GM12878 (cell line): ENCODE results near the gene NBPF3. TPM values are rescaled to one million over a fixed set of nuclear protein-coding genes. Genes with fewer than 3 reads are reported as not detected.
A peak's percentile ranks its signal among the peaks of the same experiment; 100 is the strongest.

Source experiments
- ATAC-seq: fragments of 200-7000 bp; cut with Tn5 transposase; 3 replicates; pipeline ENCODE4 v1.9.1; 2020; ENCODE audit warnings: mild to moderate bottlenecking, moderate library complexity
- BruUV-seq: library from RNA; stranded (reverse); fragments of 400-500 nt; replicated peaks from 2 replicates; lab custom pipeline; 2021; lab: Mats Ljungman, UMichigan
- CTCF ChIA-PET: fragments of 300-600 bp; sonication (Branson Sonifier 250); formaldehyde crosslinking; extraction: SDS; loops from one replicate; lab custom pipeline; 2021; ENCODE audit warnings: inconsistent platforms; lab: Yijun Ruan, JAX
- POLR2A ChIA-PET: fragments of 350-600 bp; formaldehyde crosslinking; extraction: SDS; loops from one replicate; lab custom pipeline; 2021; ENCODE audit warnings: inconsistent platforms; lab: Charles Lee
- RAD21 ChIA-PET: fragments of 300-600 bp; sonication (Branson Sonifier 250); formaldehyde crosslinking; loops from one replicate; lab custom pipeline; 2023; ENCODE audit warnings: antibody characterized with exemption; ENCODE audit not compliant: unreplicated experiment; lab: Charles Lee
- SMC1A ChIA-PET: fragments of 300-600 bp; sonication (Branson Sonifier 250); formaldehyde crosslinking; loops from one replicate; lab custom pipeline; 2023; ENCODE audit not compliant: unreplicated experiment, uncharacterized antibody; lab: Charles Lee
- DNase-seq: peaks from one replicate; pipeline ENCODE4 v3.0.0-alpha.2; 2011; ENCODE audit warnings: low read depth, low spot score
- FAIRE-seq: peaks from 3 replicates; lab custom pipeline; 2011; peaks lifted over from hg19 to GRCh38; lab: Jason Lieb, UNC
- H2AFZ ChIP-seq: 2 replicates; pipeline ENCODE4 v1.6.0; 2011; ENCODE audit warnings: low read depth, low read length, control low read depth; ENCODE audit not compliant: control insufficient read depth
- H3K27ac ChIP-seq: 2 replicates; pipeline ENCODE4 v1.5.1; 2011; ENCODE audit warnings: control low read depth; ENCODE audit not compliant: control insufficient read depth, insufficient read depth
- H3K27me3 ChIP-seq, 2 experiments: replicated peaks in 1 of 2; 2 replicates each; pipeline versions ENCODE4 v1.6.0 to v1.6.1; 2011; ENCODE audit warnings: low read length in 1 of 2; ENCODE audit not compliant: control insufficient read depth in 2 of 2, insufficient read depth in 2 of 2
- H3K36me3 ChIP-seq, 2 experiments: 2 replicates each; pipeline ENCODE4 v1.5.1; 2011; ENCODE audit warnings: low read length in 1 of 2; ENCODE audit not compliant: control insufficient read depth in 2 of 2, insufficient read depth in 2 of 2
- H3K4me1 ChIP-seq: 2 replicates; pipeline ENCODE4 v1.6.1; 2011; ENCODE audit warnings: mild to moderate bottlenecking, low read length, moderate library complexity, mixed read lengths; ENCODE audit not compliant: control insufficient read depth, insufficient read depth
- H3K4me2 ChIP-seq: 2 replicates; pipeline ENCODE4 v1.6.0; 2011; ENCODE audit warnings: control low read depth; ENCODE audit not compliant: control insufficient read depth, insufficient read depth
- H3K4me3 ChIP-seq: fragments of 200-600 bp; sonication (generic); 2 replicates; pipeline ENCODE4 v1.5.1; 2016
- H3K79me2 ChIP-seq: 2 replicates; pipeline ENCODE4 v1.6.0; 2011; ENCODE audit warnings: low read length; ENCODE audit not compliant: control insufficient read depth, insufficient read depth
- H3K9ac ChIP-seq: 2 replicates; pipeline ENCODE4 v1.8.0; 2011; ENCODE audit warnings: low read length, control low read depth, mixed read lengths; ENCODE audit not compliant: control insufficient read depth, insufficient read depth
- H3K9me3 ChIP-seq: replicated peaks from 3 replicates; pipeline ENCODE4 v1.5.1; 2011; ENCODE audit warnings: mild to moderate bottlenecking, low read length; ENCODE audit not compliant: control insufficient read depth, insufficient read depth
- H4K20me1 ChIP-seq: 2 replicates; pipeline ENCODE4 v1.6.0; 2011; ENCODE audit not compliant: control insufficient read depth, insufficient read depth
- CREM ChIP-seq: IDR thresholded peaks from 2 replicates; pipeline ENCODE4 v1.6.1; 2014; ENCODE audit warnings: antibody characterized with exemption, low read depth
- HDAC6 ChIP-seq: fragments of 200-600 bp; sonication (generic); IDR thresholded peaks from one replicate; pipeline ENCODE4 v1.8.0; 2017; ENCODE audit warnings: antibody characterized with exemption; ENCODE audit not compliant: unreplicated experiment
- NR2C2 ChIP-seq: IDR thresholded peaks from 2 replicates; pipeline ENCODE4 v1.6.1; 2011; ENCODE audit warnings: borderline replicate concordance, low read depth; ENCODE audit not compliant: control insufficient read depth, insufficient read length
- PKNOX1 ChIP-seq: fragments of 450-650 bp; IDR thresholded peaks from 2 replicates; pipeline ENCODE4 v1.6.1; 2016; ENCODE audit warnings: mild to moderate bottlenecking
- ZNF687 ChIP-seq: fragments of 450-650 bp; IDR thresholded peaks from 2 replicates; pipeline ENCODE4 v1.6.1; 2017; ENCODE audit warnings: mild to moderate bottlenecking, moderate library complexity
- WGBS: methylation state at CpG from one replicate; pipeline ENCODE4 v1.1.6; 2016; ENCODE audit warnings: low lambda C conversion rate; ENCODE audit not compliant: insufficient replicate concordance, insufficient coverage; ENCODE audit errors: missing lambda C conversion rate; 5-methylcytosine and 5-hydroxymethylcytosine counted together
- in situ Hi-C: fragments of 300-500 bp; cut with MboI; formaldehyde crosslinking; loops from 9 replicates; pipeline ENCODE4 v1.14.3; 2018; ENCODE audit warnings: mixed read lengths
- intact Hi-C: fragments of 100-400 bp; cut with micrococcal nuclease; formaldehyde crosslinking; loops from one replicate; pipeline ENCODE4 v1.14.2; 2022; ENCODE audit not compliant: unreplicated experiment
- polyA plus RNA-seq, 11 experiments: library from polyadenylated mRNA; depleted of rRNA in 4 of 11; unstranded in 6 of 11; stranded (reverse) in 5 of 11; fragments of >200 nt; fragmentation: Nextera tagmentation in 4 of 11; fragmentation: Illumina TruSeq in 1 of 11; extraction: Ambion mirVana in 4 of 11; extraction: Trizol in 1 of 11; gene quantifications; 1 replicate in 1 of 11; 2 replicates in 10 of 11; pipeline versions ENCODE4 v1.2.1 to v1.2.3, GENCODE V29; 2011 to 2016; ENCODE audit warnings: inconsistent platforms in 2 of 11, missing spikeins in 2 of 11, low read depth in 1 of 11
- total RNA-seq, 4 experiments: library from RNA; depleted of rRNA in 3 of 4; stranded (reverse); fragments of >200 nt in 3 of 4; fragmentation: Illumina TruSeq in 1 of 4; extraction: Trizol in 1 of 4; gene quantifications; 2 replicates each; pipeline versions ENCODE4 v1.2.1 to v1.2.3, GENCODE V29; 2013 to 2021
- TF ChIP-seq, protein P1 (sequence below): fragments of 450-650 bp; IDR thresholded peaks from 2 replicates; pipeline ENCODE4 v1.6.1; 2018; ENCODE audit warnings: borderline replicate concordance, mild to moderate bottlenecking; ENCODE audit not compliant: partially characterized antibody
- TF ChIP-seq, protein P2 (sequence below): fragments of 450-650 bp; conservative IDR thresholded peaks from 2 replicates; pipeline ENCODE4 v1.6.1; 2017; ENCODE audit warnings: mild to moderate bottlenecking, moderate library complexity

Gene NBPF3
- total and polyA plus RNA-seq, 10 of the 15 experiments (the other 5 are each of a cell fraction or from before 2014, with no cell fraction given) = 0.56 to 4.4 (median 2.7) TPM

DNA sequence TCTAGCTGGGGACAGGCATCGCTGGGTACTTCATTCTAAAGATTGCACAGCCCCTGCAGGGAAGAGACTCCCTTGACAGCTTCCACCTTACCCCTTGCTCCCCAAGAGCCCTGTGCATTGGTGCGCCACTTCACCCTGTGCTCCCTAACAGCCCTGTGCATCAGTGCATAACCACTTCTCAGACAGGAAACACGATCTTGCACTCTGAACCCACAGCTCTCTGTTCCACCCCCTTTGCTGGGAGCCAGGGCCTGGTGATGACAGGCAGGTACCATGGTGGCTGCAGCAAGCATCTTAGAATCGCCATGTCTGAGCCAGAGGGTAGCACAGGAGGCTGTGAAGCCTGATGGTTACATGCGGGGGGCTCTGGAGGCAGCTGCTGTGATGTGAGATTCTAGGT lies 74.3 kb downstream of the NBPF3 start (continued):
- TF ChIP-seq NR2C2 (no peak), CREM (no peak), PKNOX1 (peak; percentile 72)

DNA sequence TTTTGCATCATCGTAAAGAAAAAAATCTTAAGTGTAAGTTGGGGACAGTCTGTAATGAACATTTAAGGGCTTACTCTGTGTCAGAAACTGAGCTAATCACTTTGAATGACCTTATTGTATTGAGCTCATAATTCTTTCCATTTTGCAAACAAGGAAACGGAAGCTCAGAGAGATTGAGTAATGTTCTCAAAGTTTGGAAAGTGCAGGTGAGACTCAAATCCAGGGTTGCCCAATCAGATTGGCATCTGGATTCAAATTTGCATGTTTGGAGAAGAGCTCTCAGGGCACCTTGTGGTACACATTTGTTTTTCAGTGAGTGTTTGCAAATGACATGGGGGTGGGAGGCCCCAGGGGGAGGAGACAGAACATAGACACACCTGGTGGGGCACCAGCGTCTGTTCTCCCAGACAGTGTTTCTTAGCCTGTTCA lies 77.2 kb downstream of the NBPF3 start:
- no peaks in the 10 kb centered on the region for H4K20me1 ChIP-seq
- peaks cover 22% of the 10 kb centered on the region for H3K4me1 ChIP-seq
- no peak overlapping the region for H3K4me2 ChIP-seq
- no peak overlapping the region for H3K9ac ChIP-seq
- no peak for ATAC-seq
- no peak overlapping the region for H2AFZ ChIP-seq
- H3K27me3 ChIP-seq = no peaks in the 10 kb centered on the region; a peak in 1 of 4 replicates
- no peak overlapping the region for H3K4me3 ChIP-seq
- intact Hi-C loops (loop anchor here (10.0 kb wide), 1 partner anchor 138 kb away; no protein-coding TSS in a partner anchor), in situ Hi-C loops (no loop called here)
- 46% methylated on average over 3 of the region's 3 CpGs for WGBS
- no peaks in the 10 kb centered on the region for H3K9me3 ChIP-seq
- no peak for FAIRE-seq
- DNase-seq = no peak
- no TSS peak for BruUV-seq
- SMC1A ChIA-PET = interaction anchor here (0.7 to 18.6 kb wide), 3 partner anchors 12 to 488 kb away, joined by 3 to 326 read pairs (median 3); no protein-coding TSS in a partner anchor
- RAD21 ChIA-PET = interaction anchor here (1.1 to 2.1 kb wide), 3 partner anchors 10 to 18 kb away, joined by 5 to 14 read pairs (median 7); no protein-coding TSS in a partner anchor
- CTCF ChIA-PET = interaction anchor here (0.9 to 14.7 kb wide), 4 partner anchors 8 to 24 kb away, joined by 3 to 327 read pairs (median 5); partner anchors contain the start of gene ALPL
- H3K27ac ChIP-seq = no peak overlapping the region
- POLR2A ChIA-PET = interaction anchor here (1.8 kb wide), 1 partner anchor 9 kb away, joined by 6 read pairs; no protein-coding TSS in a partner anchor
- H3K36me3 ChIP-seq = no peaks in the 10 kb centered on the region
- no peaks in the 10 kb centered on the region for H3K79me2 ChIP-seq
- TF ChIP-seq, protein P1, sequence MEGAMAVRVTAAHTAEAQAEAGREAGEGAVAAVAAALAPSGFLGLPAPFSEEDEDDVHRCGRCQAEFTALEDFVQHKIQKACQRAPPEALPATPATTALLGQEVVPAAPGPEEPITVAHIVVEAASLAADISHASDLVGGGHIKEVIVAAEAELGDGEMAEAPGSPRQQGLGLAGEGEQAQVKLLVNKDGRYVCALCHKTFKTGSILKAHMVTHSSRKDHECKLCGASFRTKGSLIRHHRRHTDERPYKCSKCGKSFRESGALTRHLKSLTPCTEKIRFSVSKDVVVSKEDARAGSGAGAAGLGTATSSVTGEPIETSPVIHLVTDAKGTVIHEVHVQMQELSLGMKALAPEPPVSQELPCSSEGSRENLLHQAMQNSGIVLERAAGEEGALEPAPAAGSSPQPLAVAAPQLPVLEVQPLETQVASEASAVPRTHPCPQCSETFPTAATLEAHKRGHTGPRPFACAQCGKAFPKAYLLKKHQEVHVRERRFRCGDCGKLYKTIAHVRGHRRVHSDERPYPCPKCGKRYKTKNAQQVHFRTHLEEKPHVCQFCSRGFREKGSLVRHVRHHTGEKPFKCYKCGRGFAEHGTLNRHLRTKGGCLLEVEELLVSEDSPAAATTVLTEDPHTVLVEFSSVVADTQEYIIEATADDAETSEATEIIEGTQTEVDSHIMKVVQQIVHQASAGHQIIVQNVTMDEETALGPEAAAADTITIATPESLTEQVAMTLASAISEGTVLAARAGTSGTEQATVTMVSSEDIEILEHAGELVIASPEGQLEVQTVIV = no peak
- TF ChIP-seq ZNF687 = no peak
- TF ChIP-seq, protein P2, sequence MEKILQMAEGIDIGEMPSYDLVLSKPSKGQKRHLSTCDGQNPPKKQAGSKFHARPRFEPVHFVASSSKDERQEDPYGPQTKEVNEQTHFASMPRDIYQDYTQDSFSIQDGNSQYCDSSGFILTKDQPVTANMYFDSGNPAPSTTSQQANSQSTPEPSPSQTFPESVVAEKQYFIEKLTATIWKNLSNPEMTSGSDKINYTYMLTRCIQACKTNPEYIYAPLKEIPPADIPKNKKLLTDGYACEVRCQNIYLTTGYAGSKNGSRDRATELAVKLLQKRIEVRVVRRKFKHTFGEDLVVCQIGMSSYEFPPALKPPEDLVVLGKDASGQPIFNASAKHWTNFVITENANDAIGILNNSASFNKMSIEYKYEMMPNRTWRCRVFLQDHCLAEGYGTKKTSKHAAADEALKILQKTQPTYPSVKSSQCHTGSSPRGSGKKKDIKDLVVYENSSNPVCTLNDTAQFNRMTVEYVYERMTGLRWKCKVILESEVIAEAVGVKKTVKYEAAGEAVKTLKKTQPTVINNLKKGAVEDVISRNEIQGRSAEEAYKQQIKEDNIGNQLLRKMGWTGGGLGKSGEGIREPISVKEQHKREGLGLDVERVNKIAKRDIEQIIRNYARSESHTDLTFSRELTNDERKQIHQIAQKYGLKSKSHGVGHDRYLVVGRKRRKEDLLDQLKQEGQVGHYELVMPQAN = no peak
- TF ChIP-seq HDAC6 = no peak
